Upper lobe of right lung (tissue), 1 donor: ENCODE data around the gene PTX3. TPM values are rescaled to one million over a fixed set of nuclear protein-coding genes. Genes with fewer than 3 reads are reported as not detected.

Experiments
- ATAC-seq: fragments of 200-7000 bp; cut with Tn5 transposase; one replicate; pipeline ENCODE4 v1.9.1; 2020; ENCODE audit warnings: mild to moderate bottlenecking, moderate library complexity
- DNase-seq: peaks from one replicate; pipeline ENCODE4 v3.0.0-alpha.2; 2020
- H3K27ac ChIP-seq: fragments of 200-600 bp; one replicate; pipeline ENCODE4 v1.8.0; 2022
- H3K27me3 ChIP-seq: fragments of 200-600 bp; one replicate; pipeline ENCODE4 v1.8.0; 2022; ENCODE audit warnings: mild to moderate bottlenecking
- H3K36me3 ChIP-seq: fragments of 200-600 bp; one replicate; pipeline ENCODE4 v1.8.0; 2022
- H3K4me1 ChIP-seq: fragments of 200-600 bp; one replicate; pipeline ENCODE4 v1.8.0; 2022
- H3K4me3 ChIP-seq: fragments of 200-600 bp; one replicate; pipeline ENCODE4 v1.8.0; 2022; ENCODE audit warnings: mild to moderate bottlenecking
- H3K9me3 ChIP-seq: fragments of 200-600 bp; one replicate; pipeline ENCODE4 v1.8.0; 2022
- CTCF ChIP-seq: fragments of 200-600 bp; IDR thresholded peaks from one replicate; pipeline ENCODE4 v1.8.0; 2022; ENCODE audit warnings: antibody characterized with exemption
- intact Hi-C: fragments of 100-400 bp; cut with DNase I; formaldehyde crosslinking; loops from one replicate; pipeline ENCODE4 v1.11.0; 2022
- total RNA-seq: library from RNA; stranded (reverse); fragmentation: NEBNext Ultra II Directional; extraction: Animal tissue kit (Norgen Biotek cat#: 25700); gene quantifications from one replicate; pipeline ENCODE4 v1.2.1, GENCODE V29; 2021
- donor health status: DM: no; HTN: yes; CAD: no; lungs with severe emphysema.

The PTX3 gene
- total RNA-seq, 1 donor from 2014 or later: 7.2 TPM

GRCh38 chr3:157407769-157408168, 28.9 kb upstream of the PTX3 start:
- DNase-seq (no peak), ATAC-seq (no peak)
- intact Hi-C loops: no loop called here
- no peak for TF ChIP-seq CTCF
- Histone ChIP-seq H3K27me3 (no peaks in the 10 kb centered on the region), H3K27ac (no peak overlapping the region), H3K4me1 (no peaks in the 10 kb centered on the region), H3K9me3 (no peaks in the 10 kb centered on the region), H3K36me3 (no peaks in the 10 kb centered on the region), H3K4me3 (no peak overlapping the region)

DNA sequence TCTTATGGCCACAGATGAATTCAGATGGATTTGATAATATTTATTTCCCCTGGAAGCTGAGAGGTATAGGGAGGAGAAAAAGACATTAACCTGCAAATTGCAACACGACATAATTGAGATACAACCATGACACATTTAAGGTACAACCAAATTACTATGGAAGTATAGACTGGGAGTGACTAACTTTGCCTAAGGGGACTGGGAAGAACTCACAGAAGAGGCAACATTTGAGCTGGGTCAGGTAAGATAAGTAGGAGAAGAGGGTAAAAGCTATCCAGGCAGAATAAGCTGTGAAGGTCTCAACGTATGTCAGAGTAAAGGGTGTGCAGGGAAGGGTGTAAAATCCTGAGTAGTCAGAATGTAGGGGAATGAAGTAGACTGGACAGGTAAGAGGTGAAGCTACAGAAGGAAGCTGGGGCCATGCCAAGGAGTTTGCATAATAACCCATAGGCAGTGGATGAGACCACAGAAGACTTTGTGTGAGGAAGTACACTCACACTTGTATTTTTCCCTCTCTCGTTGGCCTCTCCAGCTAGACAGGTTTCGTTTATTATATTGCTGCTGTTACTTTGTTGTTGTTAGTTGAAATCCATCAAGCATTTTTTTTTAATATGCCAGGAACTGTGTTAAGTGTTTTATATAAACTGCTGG, 28.0 kb upstream of the PTX3 start:
- intact Hi-C loops: no loop called here
- Histone ChIP-seq H3K4me1 (no peaks in the 10 kb centered on the region), H3K27me3 (no peaks in the 10 kb centered on the region), H3K9me3 (no peaks in the 10 kb centered on the region), H3K36me3 (no peaks in the 10 kb centered on the region), H3K4me3 (no peak overlapping the region), H3K27ac (no peak overlapping the region)
- ATAC-seq: peak; percentile 71
- no peak for TF ChIP-seq CTCF
- DNase-seq: no peak

DNA sequence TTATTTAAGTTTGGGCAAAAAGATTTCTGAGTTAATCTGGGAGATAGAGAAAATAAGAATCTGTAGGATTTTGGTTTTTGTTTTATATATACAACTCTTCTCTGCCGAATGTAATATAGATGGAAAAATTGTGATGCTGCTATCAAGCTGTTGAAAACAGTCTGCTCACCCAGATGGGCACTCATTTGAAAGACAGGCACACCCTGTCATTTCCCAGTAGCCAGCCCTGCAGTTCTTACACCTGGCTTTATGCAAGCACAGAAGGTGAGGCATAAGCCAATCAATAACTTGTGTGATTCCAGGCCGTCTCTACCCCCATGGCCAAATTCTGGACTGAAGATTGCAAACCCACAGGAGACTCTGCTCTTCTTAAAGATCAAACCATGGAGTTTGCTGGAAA, 27.1 kb upstream of the PTX3 start:
- ATAC-seq: no peak
- Histone ChIP-seq H3K9me3 (no peaks in the 10 kb centered on the region), H3K4me1 (no peaks in the 10 kb centered on the region), H3K4me3 (no peak overlapping the region), H3K27me3 (no peaks in the 10 kb centered on the region), H3K36me3 (no peaks in the 10 kb centered on the region), H3K27ac (no peak overlapping the region)
- intact Hi-C loops: no loop called here
- DNase-seq: no peak
- TF ChIP-seq CTCF: no peak

GRCh38 chr3:157410945-157411344, 25.7 kb upstream of the PTX3 start:
- intact Hi-C loops: no loop called here
- no peak for DNase-seq
- Histone ChIP-seq H3K4me3 (no peak overlapping the region), H3K27me3 (no peaks in the 10 kb centered on the region), H3K36me3 (no peaks in the 10 kb centered on the region), H3K9me3 (no peaks in the 10 kb centered on the region), H3K4me1 (no peaks in the 10 kb centered on the region), H3K27ac (no peak overlapping the region)
- TF ChIP-seq CTCF: no peak
- ATAC-seq: no peak

DNA sequence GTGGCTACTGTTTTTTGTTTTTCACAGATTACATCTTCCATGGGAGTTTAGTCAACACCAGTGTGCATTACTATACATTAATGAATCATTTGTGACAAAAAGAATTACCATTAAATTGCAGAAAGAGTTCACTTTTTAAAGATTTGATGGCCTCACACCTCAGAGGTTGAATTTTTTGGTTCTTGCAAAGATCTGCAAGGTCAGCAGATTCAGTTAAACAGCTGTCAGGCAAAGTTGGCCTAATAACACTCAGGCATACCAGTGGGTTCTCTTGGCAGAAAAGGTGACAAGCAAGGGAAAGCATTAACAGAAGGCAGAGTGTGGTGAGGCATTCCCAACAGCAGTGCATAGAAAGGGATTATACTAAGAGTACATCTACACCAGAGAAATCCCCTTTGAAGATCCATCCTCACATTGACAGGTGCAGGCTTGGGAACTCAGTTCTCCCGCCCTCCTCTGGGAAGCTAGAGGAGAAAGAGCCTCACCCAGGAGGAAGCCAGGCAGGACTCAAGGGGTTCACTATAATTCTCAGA, 24.3 kb upstream of the PTX3 start:
- no peaks in the 10 kb centered on the region for H3K27me3 ChIP-seq
- no peaks in the 10 kb centered on the region for H3K36me3 ChIP-seq
- no peak overlapping the region for H3K4me3 ChIP-seq
- intact Hi-C loops: no loop called here
- no peaks in the 10 kb centered on the region for H3K4me1 ChIP-seq
- ATAC-seq (no peak), DNase-seq (no peak)
- no peaks in the 10 kb centered on the region for H3K9me3 ChIP-seq
- TF ChIP-seq CTCF: no peak
- no peak overlapping the region for H3K27ac ChIP-seq

DNA sequence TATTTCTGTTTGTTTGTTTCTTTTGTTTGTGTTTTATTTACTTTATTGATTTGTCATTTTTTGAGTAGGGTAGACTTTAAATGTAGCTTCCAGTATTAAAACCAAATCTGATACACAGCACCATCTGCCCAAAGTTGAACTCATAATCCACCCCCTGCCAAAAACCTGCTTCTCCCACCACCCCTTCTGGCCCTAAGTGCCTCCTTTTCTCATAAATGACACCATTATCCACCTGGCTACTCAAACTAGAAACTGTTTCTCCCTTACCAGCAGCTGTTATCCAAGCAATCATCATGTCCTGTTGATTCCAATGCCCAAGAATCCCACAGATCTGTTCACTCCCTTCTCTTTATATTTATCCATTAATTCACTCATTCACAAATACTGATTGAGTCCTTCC, 21.8 kb upstream of the PTX3 start:
- intact Hi-C loops: no loop called here
- H3K36me3 ChIP-seq: no peaks in the 10 kb centered on the region
- no peak overlapping the region for H3K27ac ChIP-seq
- no peaks in the 10 kb centered on the region for H3K9me3 ChIP-seq
- H3K27me3 ChIP-seq: no peaks in the 10 kb centered on the region
- ATAC-seq (no peak), DNase-seq (no peak)
- no peak for TF ChIP-seq CTCF
- no peaks in the 10 kb centered on the region for H3K4me1 ChIP-seq
- no peak overlapping the region for H3K4me3 ChIP-seq
